Thyroid gland (tissue), 4 donors: ENCODE measurements around the gene DNAAF5.

Experiments
- POLR2A ChIP-seq, 2 donors: fragments of 450-650 bp; IDR thresholded peaks; one replicate each; pipeline ENCODE4 v1.6.1; 2017; ENCODE audit warnings: antibody characterized with exemption in 2 of 2, mild to moderate bottlenecking in 2 of 2, moderate library complexity in 1 of 2
- TF ChIP-seq, protein P1 (sequence below), 6 experiments: fragments of 200-600 bp in 3 of 6; fragments of 450-650 bp in 3 of 6; sonication (generic) in 3 of 6; IDR thresholded peaks; one replicate each; pipeline ENCODE4 v1.5.1; 2016 to 2019; ENCODE audit warnings: antibody characterized with exemption in 6 of 6, mild to moderate bottlenecking in 2 of 6, inconsistent platforms in 1 of 6, moderate library complexity in 1 of 6

GRCh38 chr7:690478-691360 is 35.8 kb upstream of the DNAAF5 start:
- no peak for TF ChIP-seq POLR2A (IDR thresholded peaks at IDR 0.05)
- TF ChIP-seq, protein P1, sequence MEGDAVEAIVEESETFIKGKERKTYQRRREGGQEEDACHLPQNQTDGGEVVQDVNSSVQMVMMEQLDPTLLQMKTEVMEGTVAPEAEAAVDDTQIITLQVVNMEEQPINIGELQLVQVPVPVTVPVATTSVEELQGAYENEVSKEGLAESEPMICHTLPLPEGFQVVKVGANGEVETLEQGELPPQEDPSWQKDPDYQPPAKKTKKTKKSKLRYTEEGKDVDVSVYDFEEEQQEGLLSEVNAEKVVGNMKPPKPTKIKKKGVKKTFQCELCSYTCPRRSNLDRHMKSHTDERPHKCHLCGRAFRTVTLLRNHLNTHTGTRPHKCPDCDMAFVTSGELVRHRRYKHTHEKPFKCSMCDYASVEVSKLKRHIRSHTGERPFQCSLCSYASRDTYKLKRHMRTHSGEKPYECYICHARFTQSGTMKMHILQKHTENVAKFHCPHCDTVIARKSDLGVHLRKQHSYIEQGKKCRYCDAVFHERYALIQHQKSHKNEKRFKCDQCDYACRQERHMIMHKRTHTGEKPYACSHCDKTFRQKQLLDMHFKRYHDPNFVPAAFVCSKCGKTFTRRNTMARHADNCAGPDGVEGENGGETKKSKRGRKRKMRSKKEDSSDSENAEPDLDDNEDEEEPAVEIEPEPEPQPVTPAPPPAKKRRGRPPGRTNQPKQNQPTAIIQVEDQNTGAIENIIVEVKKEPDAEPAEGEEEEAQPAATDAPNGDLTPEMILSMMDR (IDR thresholded peaks at IDR 0.05) = no peak
